Transverse colon (tissue), 4 donors: Measurements from ENCODE around the gene SMPDL3B. TPM values are rescaled to one million over a fixed set of nuclear protein-coding genes. Genes with fewer than 3 reads are reported as not detected.

Experiments used
- DNase-seq: peaks from one replicate; pipeline ENCODE4 v3.0.0-alpha.2; 2019
- H3K27ac ChIP-seq, 4 donors: fragments of 200-600 bp; sonication (generic); 2 replicates each; pipeline ENCODE4 v1.5.1; 2016 to 2018; ENCODE audit warnings: inconsistent platforms in 4 of 4
- H3K27me3 ChIP-seq: fragments of 200-600 bp; sonication (generic); 2 replicates; pipeline ENCODE4 v1.5.1; 2017; ENCODE audit warnings: inconsistent platforms
- H3K36me3 ChIP-seq, 4 donors: fragments of 200-600 bp; sonication (generic); 2 replicates each; pipeline ENCODE4 v1.5.1; 2017 to 2019; ENCODE audit warnings: inconsistent platforms in 4 of 4
- H3K4me1 ChIP-seq, 4 donors: fragments of 200-600 bp; sonication (generic); 2 replicates each; pipeline ENCODE4 v1.5.1; 2017 to 2020; ENCODE audit warnings: inconsistent platforms in 4 of 4
- H3K4me3 ChIP-seq, 4 donors: fragments of 200-600 bp; sonication (generic); 1 replicate in 1 of 4; 2 replicates in 3 of 4; pipeline versions ENCODE4 v1.5.1 to v1.6.1; 2017 to 2019; ENCODE audit warnings: inconsistent platforms in 4 of 4
- H3K9me3 ChIP-seq, 2 donors: fragments of 200-600 bp; sonication (generic); 2 replicates each; pipeline ENCODE4 v1.5.1; 2017 to 2019; ENCODE audit warnings: inconsistent platforms in 2 of 2
- CTCF ChIP-seq, 5 experiments: fragments of 200-600 bp in 3 of 5; fragments of 450-650 bp in 2 of 5; sonication (generic) in 3 of 5; IDR thresholded peaks; 1 replicate in 2 of 5; 2 replicates in 3 of 5; pipeline ENCODE4 v1.5.1; 2016 to 2017; ENCODE audit warnings: antibody characterized with exemption in 5 of 5, inconsistent platforms in 3 of 5, mild to moderate bottlenecking in 2 of 5, moderate library complexity in 1 of 5
- EP300 ChIP-seq: sonication (generic); formaldehyde crosslinking; IDR thresholded peaks from one replicate; pipeline ENCODE4 v1.6.1; 2017; ENCODE audit warnings: antibody characterized with exemption, low read depth
- POLR2A ChIP-seq: fragments of 450-650 bp; IDR thresholded peaks from one replicate; pipeline ENCODE4 v1.6.1; 2016; ENCODE audit warnings: antibody characterized with exemption, mild to moderate bottlenecking, moderate library complexity
- POLR2AphosphoS5 ChIP-seq, 3 donors: sonication (generic); formaldehyde crosslinking; IDR thresholded peaks; one replicate each; pipeline ENCODE4 v1.6.1; 2016; ENCODE audit warnings: antibody characterized with exemption in 3 of 3
- WGBS, 2 donors: methylation state at CpG; one replicate each; pipeline ENCODE4 v1.1.5; 2018; ENCODE audit warnings: low coverage in 1 of 2; 5-methylcytosine and 5-hydroxymethylcytosine counted together
- in situ Hi-C, 4 donors: fragments of 200-750 bp; cut with MboI; loops; one replicate each; pipeline versions ENCODE4 v1.15.0 to v1.15.1; 2017; ENCODE audit warnings: low sequenced_read_pairs in 3 of 4, low pct_ligation_motif_present in 1 of 4, low pct_unique_long_range_greater_than_20kb in 1 of 4
- intact Hi-C: fragments of 100-400 bp; cut with DNase I; formaldehyde crosslinking; loops from one replicate; pipeline ENCODE4 v1.15.1; 2023; ENCODE audit warnings: low total_unique reads
- total RNA-seq, 4 donors: library from RNA; depleted of rRNA; stranded (reverse); fragments of >200 nt; gene quantifications; one replicate each; pipeline ENCODE4 v1.1.0, GENCODE V29; 2016

The SMPDL3B gene
- total RNA-seq, 4 donors from 2014 or later, result 14.1 to 64.3 (median 57.4) TPM

- intact Hi-C loops, result no loop called here
Observed at GRCh38 chr1:27971674-27972073, 36.9 kb downstream of the SMPDL3B start.

GRCh38 chr1:27972141-27972540 lies 37.3 kb downstream of the SMPDL3B start:
- H3K4me1 ChIP-seq, result peaks cover 0 to 16% (median 10%) of the 10 kb centered on the region in 4 donors
- in situ Hi-C loops (loop anchor here in 1 of 4 donors (10.0 kb wide), 1 partner anchor 107 kb away; no protein-coding TSS in a partner anchor), intact Hi-C loops (no loop called here)
- 82 to 93% methylated on average over 4 of the region's 4 CpGs for WGBS, 2 donors
- TF ChIP-seq POLR2A (no peak), EP300 (no peak), CTCF (IDR thresholded peaks at IDR 0.05) (no peak), POLR2AphosphoS5 (IDR thresholded peaks at IDR 0.05) (no peak)
- no peak overlapping the region for H3K27ac ChIP-seq
- H3K36me3 ChIP-seq, result peaks cover 0 to 7% (median under 1%) of the 10 kb centered on the region in 4 donors
- no peak overlapping the region for H3K4me3 ChIP-seq
- no peak for DNase-seq
- H3K9me3 ChIP-seq, result no peaks in the 10 kb centered on the region
- no peaks in the 10 kb centered on the region for H3K27me3 ChIP-seq

More at GRCh38 chr1:27971674-27972073, 36.9 kb downstream of the SMPDL3B start:
- Histone ChIP-seq H3K4me3 (no peak overlapping the region), H3K36me3 (peaks cover 0 to 12% (median 3%) of the 10 kb centered on the region in 4 donors), H3K4me1 (peaks cover 0 to 16% (median 10%) of the 10 kb centered on the region in 4 donors), H3K27ac (no peak overlapping the region), H3K9me3 (no peaks in the 10 kb centered on the region), H3K27me3 (no peaks in the 10 kb centered on the region)
- no peak for TF ChIP-seq POLR2AphosphoS5 (IDR thresholded peaks at IDR 0.05)
- TF ChIP-seq EP300, result no peak
- TF ChIP-seq POLR2A, result no peak
- TF ChIP-seq CTCF (IDR thresholded peaks at IDR 0.05), result no peak
- no peak for DNase-seq
- in situ Hi-C loops, result loop anchor here in 1 of 4 donors (10.0 kb wide), 1 partner anchor 107 kb away; no protein-coding TSS in a partner anchor

- Histone ChIP-seq H3K4me3 (no peak overlapping the region), H3K27ac (no peak overlapping the region), H3K36me3 (peaks cover 0 to 8% (median 4%) of the 10 kb centered on the region in 4 donors), H3K27me3 (no peaks in the 10 kb centered on the region), H3K4me1 (peaks cover 0 to 12% (median 9%) of the 10 kb centered on the region in 4 donors), H3K9me3 (no peaks in the 10 kb centered on the region)
- no peak for TF ChIP-seq POLR2A
- no peak for TF ChIP-seq CTCF (IDR thresholded peaks at IDR 0.05)
- TF ChIP-seq POLR2AphosphoS5 (IDR thresholded peaks at IDR 0.05), result no peak
- TF ChIP-seq EP300, result no peak
- WGBS, 2 donors, result 83 to 92% methylated on average over 4 of the region's 4 CpGs
- intact Hi-C loops, result no loop called here
- DNase-seq, result no peak
- in situ Hi-C loops, result loop anchor here in 1 of 4 donors (10.0 kb wide), 1 partner anchor 109 kb away; no protein-coding TSS in a partner anchor
Observed at GRCh38 chr1:27973771-27974416, 39.1 kb downstream of the SMPDL3B start.

GRCh38 chr1:27974417-27974781 lies 39.6 kb downstream of the SMPDL3B start:
- H3K36me3 ChIP-seq, result peaks cover 0 to 8% (median 4%) of the 10 kb centered on the region in 4 donors
- peaks cover 0 to 13% (median 8%) of the 10 kb centered on the region in 4 donors for H3K4me1 ChIP-seq

More at GRCh38 chr1:27974417-27974781, 39.6 kb downstream of the SMPDL3B start:
- DNase-seq, result no peak
- Histone ChIP-seq H3K4me3 (no peak overlapping the region), H3K9me3 (no peaks in the 10 kb centered on the region), H3K27ac (no peak overlapping the region), H3K27me3 (no peaks in the 10 kb centered on the region)
- TF ChIP-seq POLR2AphosphoS5 (IDR thresholded peaks at IDR 0.05), result no peak
- no peak for TF ChIP-seq EP300
- TF ChIP-seq POLR2A, result no peak
- TF ChIP-seq CTCF (IDR thresholded peaks at IDR 0.05), result no peak
- in situ Hi-C loops (loop anchor here in 1 of 4 donors (10.0 kb wide), 1 partner anchor 110 kb away; no protein-coding TSS in a partner anchor), intact Hi-C loops (no loop called here)
